ENCODE data around the gene SRRM2.

SRRM2 gene

DNA sequence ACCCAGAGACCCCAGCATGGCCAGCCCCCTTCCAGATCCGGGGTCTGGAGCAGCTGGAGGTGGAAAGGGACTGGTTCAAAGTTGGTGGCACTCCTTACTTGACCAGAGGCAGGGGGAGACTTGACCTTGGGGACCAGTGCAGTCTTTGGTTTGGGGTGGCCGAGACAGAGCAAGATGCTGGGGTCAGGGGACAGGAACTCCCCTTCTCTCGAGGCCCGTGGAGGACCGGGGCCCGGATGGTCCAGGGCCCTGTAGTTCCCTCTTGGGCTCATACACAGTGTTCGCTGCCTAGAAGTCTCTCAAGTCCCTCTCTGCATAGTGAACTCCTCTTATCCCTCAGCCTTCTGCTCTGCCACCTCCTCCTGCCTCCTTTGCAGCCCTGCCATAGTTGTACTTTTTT, 35.5 kb downstream of the SRRM2 start:
- no peak for DNase-seq (ENCODE audit: extremely low read depth, insufficient read length)
- Histone ChIP-seq H3K4me3 (replicated peaks; ENCODE audit: low read depth, low read length) (no peak overlapping the region), H3K27me3 (replicated peaks; ENCODE audit: control insufficient read depth, insufficient read depth, low read length) (no peaks in the 10 kb centered on the region; the same call in 1 of the 2 replicates), H3K36me3 (ENCODE audit: control insufficient read depth, insufficient read depth, low read length) (no peaks in the 10 kb centered on the region)
- TF ChIP-seq, protein P1, sequence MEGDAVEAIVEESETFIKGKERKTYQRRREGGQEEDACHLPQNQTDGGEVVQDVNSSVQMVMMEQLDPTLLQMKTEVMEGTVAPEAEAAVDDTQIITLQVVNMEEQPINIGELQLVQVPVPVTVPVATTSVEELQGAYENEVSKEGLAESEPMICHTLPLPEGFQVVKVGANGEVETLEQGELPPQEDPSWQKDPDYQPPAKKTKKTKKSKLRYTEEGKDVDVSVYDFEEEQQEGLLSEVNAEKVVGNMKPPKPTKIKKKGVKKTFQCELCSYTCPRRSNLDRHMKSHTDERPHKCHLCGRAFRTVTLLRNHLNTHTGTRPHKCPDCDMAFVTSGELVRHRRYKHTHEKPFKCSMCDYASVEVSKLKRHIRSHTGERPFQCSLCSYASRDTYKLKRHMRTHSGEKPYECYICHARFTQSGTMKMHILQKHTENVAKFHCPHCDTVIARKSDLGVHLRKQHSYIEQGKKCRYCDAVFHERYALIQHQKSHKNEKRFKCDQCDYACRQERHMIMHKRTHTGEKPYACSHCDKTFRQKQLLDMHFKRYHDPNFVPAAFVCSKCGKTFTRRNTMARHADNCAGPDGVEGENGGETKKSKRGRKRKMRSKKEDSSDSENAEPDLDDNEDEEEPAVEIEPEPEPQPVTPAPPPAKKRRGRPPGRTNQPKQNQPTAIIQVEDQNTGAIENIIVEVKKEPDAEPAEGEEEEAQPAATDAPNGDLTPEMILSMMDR (IDR thresholded peaks at IDR 0.05; ENCODE audit: insufficient read depth, low read length, poor library complexity, severe bottlenecking): no peak

DNA sequence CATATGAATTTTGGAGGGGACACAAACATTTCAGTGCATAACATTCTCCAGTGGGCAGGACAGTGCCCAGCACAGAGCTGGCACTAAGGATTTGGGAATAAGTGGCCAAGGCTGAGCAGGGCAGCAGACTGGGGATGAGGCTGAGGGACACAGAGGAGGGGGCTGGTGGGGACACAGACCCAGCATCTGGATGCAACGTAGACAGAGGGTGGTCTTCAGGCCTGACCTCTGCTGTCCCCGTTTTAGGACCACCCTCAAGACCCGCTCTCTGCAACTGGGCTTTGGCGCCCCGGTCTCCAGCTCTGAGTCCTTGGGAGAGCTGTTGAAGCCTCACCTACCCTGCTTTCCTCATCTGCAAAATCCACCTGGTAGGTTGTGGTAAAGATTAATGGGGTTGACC, 38.2 kb downstream of the SRRM2 start:
- H3K27me3 ChIP-seq (replicated peaks; ENCODE audit: control insufficient read depth, insufficient read depth, low read length): no peaks in the 10 kb centered on the region; the same call in 1 of the 2 replicates
- no peaks in the 10 kb centered on the region for H3K36me3 ChIP-seq (ENCODE audit: control insufficient read depth, insufficient read depth, low read length)
- no peak for DNase-seq (ENCODE audit: extremely low read depth, insufficient read length)
- TF ChIP-seq, protein P1 (IDR thresholded peaks at IDR 0.05; ENCODE audit: insufficient read depth, low read length, poor library complexity, severe bottlenecking): no peak
- no peak overlapping the region for H3K4me3 ChIP-seq (replicated peaks; ENCODE audit: low read depth, low read length)

DNA sequence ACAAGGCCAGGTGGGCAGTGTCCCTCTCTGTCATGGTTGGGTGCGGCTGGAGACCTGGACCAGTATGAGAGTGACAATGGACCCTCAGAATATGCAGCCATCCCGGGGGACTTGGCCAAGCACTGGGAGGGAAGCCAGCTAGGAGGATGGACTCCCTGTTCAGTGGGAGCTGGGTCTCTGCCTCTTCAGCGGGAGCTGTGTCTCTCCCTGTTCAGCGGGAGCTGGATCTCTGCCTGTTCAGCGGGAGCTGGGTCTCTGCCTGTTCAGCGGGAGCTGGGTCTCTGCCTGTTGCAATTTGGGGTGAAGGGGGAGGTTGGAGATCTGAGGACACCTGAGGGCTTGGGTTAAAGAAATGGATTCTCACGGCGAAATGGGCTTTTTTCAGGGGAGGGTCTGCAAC, 38.7 kb downstream of the SRRM2 start:
- Histone ChIP-seq H3K36me3 (ENCODE audit: control insufficient read depth, insufficient read depth, low read length) (no peaks in the 10 kb centered on the region), H3K27me3 (replicated peaks; ENCODE audit: control insufficient read depth, insufficient read depth, low read length) (no peaks in the 10 kb centered on the region; the same call in 1 of the 2 replicates), H3K4me3 (replicated peaks; ENCODE audit: low read depth, low read length) (no peak overlapping the region)
- TF ChIP-seq, protein P1 (IDR thresholded peaks at IDR 0.05; ENCODE audit: insufficient read depth, low read length, poor library complexity, severe bottlenecking): no peak
- no peak for DNase-seq (ENCODE audit: extremely low read depth, insufficient read length)

DNA sequence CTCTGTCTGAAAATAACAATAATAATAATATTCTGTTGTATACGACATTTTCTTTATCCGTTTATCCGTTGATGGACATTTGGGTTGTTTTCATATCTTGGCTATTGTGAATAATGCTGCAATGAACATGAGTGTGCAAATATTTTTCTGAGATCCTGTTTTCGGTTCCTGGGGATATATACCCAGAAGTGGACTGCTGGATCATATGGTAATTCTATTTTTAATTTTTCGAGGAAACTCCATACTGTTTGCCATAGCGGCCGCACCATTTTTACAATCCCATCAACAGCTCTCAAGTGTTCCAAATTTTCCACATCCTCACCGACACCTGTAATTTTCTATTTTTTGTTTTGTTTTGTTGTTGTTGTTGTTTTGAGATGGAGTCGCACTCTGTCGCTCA, 40.5 kb downstream of the SRRM2 start:
- TF ChIP-seq, protein P1 (IDR thresholded peaks at IDR 0.05; ENCODE audit: insufficient read depth, low read length, poor library complexity, severe bottlenecking): no peak
- H3K4me3 ChIP-seq (replicated peaks; ENCODE audit: low read depth, low read length): no peak overlapping the region

DNA sequence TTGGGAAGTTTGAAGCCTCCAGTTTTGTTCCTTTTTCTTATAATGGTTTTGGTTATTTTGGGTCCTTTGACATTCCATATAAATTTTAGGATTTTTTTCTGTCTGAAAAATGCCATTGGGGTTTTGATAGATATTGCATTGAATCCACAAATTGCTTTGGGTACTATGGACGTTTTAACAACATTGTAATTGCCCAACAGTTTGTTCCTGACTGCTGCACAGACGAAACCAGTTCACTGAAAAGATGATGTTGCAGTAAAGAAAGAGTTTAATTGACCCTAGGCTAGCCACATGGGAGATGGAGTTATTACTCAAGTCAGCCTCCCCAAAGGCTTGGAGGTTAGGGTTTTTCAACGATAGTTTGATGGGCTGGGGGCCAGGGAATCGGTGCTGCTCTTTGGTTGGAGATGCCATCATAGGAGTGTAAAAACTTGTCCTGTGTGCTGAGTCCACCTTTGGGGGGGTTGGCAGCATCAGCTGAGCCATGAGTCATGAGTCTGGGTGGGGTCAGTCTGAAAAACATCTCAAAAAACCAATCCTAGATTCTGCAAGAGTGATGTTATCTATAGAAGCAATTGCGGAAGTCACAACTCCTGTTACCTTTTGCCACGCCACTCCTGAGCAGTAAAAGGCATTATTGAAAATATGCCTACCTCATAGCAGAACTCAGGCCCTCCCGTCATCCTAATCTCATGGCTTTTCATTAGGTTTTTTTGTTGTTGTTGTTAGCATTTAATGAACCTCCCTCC, 43.1 kb downstream of the SRRM2 start:
- no peak for DNase-seq (ENCODE audit: extremely low read depth, insufficient read length)
- TF ChIP-seq, protein P1 (IDR thresholded peaks at IDR 0.05; ENCODE audit: insufficient read depth, low read length, poor library complexity, severe bottlenecking): no peak
- no peaks in the 10 kb centered on the region for H3K27me3 ChIP-seq (replicated peaks; ENCODE audit: control insufficient read depth, insufficient read depth, low read length)

More for the DNA sequence above, 40.5 kb downstream of the SRRM2 start:
- Histone ChIP-seq H3K27me3 (replicated peaks; ENCODE audit: control insufficient read depth, insufficient read depth, low read length) (no peaks in the 10 kb centered on the region), H3K36me3 (ENCODE audit: control insufficient read depth, insufficient read depth, low read length) (no peaks in the 10 kb centered on the region)
- no peak for DNase-seq (ENCODE audit: extremely low read depth, insufficient read length)

More for the DNA sequence above, 43.1 kb downstream of the SRRM2 start:
- no peak overlapping the region for H3K4me3 ChIP-seq (replicated peaks; ENCODE audit: low read depth, low read length)
- H3K36me3 ChIP-seq (ENCODE audit: control insufficient read depth, insufficient read depth, low read length): no peaks in the 10 kb centered on the region

Data from GM06990 (cell line).